WTC11 (cell line): ENCODE measurements around the gene NAGS.

Experiments used
- ZNF232 ChIP-seq: sonication (generic); formaldehyde crosslinking; IDR thresholded peaks from 2 replicates; pipeline ENCODE4 v1.8.0; 2022; ENCODE audit warnings: mild to moderate bottlenecking, missing genetic modification reagents
- TF ChIP-seq, protein P1 (sequence below): fragments of 200-600 bp; IDR thresholded peaks from 2 replicates; pipeline ENCODE4 v1.8.0; 2022; ENCODE audit warnings: antibody characterized with exemption

DNA sequence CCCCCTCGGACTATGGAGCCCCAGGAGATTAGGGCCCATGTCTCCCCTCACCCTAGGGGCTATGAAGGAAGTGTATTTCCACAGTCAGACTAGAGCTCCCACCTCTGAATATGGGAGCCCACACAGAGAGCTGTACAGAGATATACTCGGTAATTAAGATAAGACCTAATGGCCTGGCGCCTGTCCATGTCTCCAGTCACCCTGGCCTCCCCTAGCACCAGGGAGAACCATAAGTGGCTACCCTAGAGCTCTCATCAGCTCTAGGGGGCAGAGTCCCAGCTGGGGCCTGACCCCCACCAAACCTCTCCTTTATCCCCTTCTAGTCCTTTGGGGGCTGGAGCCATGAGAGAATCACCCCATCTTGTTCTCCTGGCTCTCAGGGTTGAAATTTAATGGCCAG, 8.0 kb downstream of the NAGS start:
- TF ChIP-seq ZNF232 (CRISPR knock-in tag): no peak
- TF ChIP-seq, protein P1, sequence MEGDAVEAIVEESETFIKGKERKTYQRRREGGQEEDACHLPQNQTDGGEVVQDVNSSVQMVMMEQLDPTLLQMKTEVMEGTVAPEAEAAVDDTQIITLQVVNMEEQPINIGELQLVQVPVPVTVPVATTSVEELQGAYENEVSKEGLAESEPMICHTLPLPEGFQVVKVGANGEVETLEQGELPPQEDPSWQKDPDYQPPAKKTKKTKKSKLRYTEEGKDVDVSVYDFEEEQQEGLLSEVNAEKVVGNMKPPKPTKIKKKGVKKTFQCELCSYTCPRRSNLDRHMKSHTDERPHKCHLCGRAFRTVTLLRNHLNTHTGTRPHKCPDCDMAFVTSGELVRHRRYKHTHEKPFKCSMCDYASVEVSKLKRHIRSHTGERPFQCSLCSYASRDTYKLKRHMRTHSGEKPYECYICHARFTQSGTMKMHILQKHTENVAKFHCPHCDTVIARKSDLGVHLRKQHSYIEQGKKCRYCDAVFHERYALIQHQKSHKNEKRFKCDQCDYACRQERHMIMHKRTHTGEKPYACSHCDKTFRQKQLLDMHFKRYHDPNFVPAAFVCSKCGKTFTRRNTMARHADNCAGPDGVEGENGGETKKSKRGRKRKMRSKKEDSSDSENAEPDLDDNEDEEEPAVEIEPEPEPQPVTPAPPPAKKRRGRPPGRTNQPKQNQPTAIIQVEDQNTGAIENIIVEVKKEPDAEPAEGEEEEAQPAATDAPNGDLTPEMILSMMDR: no peak
